ENCODE data around the gene ZNF407. TPM values are rescaled to one million over a fixed set of nuclear protein-coding genes. Genes with fewer than 3 reads are reported as not detected.

ZNF407 gene
- total and polyA plus RNA-seq, 12 donors, result 2.5 to 20.2 (median 8.4) TPM

GRCh38 chr18:74972354-74972753 lies 374.7 kb downstream of the ZNF407 start:
- DNase-seq, result peak in 1 of 7 donors; percentile 65
- H3K9me3 ChIP-seq (replicated peaks in 1 of 3), result no peaks in the 10 kb centered on the region
- H3K4me1 ChIP-seq (replicated peaks in 1 of 2), result no peaks in the 10 kb centered on the region
- H3K27me3 ChIP-seq, result no peaks in the 10 kb centered on the region
- intact Hi-C loops (cut with DNase I), result no loop called here
- no peak overlapping the region for H3K27ac ChIP-seq
- WGBS, 4 donors, result 31 to 64% (median 42%) methylated on average over 1 of the region's 1 CpG
- H3K4me3 ChIP-seq, result no peak overlapping the region
- no peaks in the 10 kb centered on the region for H3K36me3 ChIP-seq (replicated peaks in 1 of 2)
- no peak for TF ChIP-seq CTCF (IDR thresholded peaks at IDR 0.05)

- TF ChIP-seq POLR2A (IDR thresholded peaks at IDR 0.05) (no peak), CTCF (IDR thresholded peaks at IDR 0.05) (no peak)
- Histone ChIP-seq H3K4me3 (no peak overlapping the region), H3K9me3 (replicated peaks in 1 of 3) (no peaks in the 10 kb centered on the region), H3K27me3 (no peaks in the 10 kb centered on the region), H3K36me3 (replicated peaks in 1 of 2) (no peaks in the 10 kb centered on the region), H3K27ac (no peak overlapping the region), H3K4me1 (replicated peaks in 1 of 2) (no peaks in the 10 kb centered on the region)
- no peak for DNase-seq
- 87 to 94% (median 93%) methylated on average over 5 of the region's 5 CpGs for WGBS, 4 donors
- intact Hi-C loops (cut with DNase I), result no loop called here
These were observed 377.3 kb downstream of the ZNF407 start for GRCh38 chr18:74975001-74975400.

GRCh38 chr18:74976331-74976909 lies 378.8 kb downstream of the ZNF407 start:
- Histone ChIP-seq H3K4me1 (replicated peaks in 1 of 2) (no peaks in the 10 kb centered on the region), H3K27ac (peak overlapping the region in 1 of 5 donors; percentile 6), H3K4me3 (no peak overlapping the region), H3K36me3 (replicated peaks in 1 of 2) (no peaks in the 10 kb centered on the region), H3K27me3 (no peaks in the 10 kb centered on the region), H3K9me3 (replicated peaks in 1 of 3) (no peaks in the 10 kb centered on the region)
- peak in 1 of 7 donors; percentile 66 for DNase-seq
- TF ChIP-seq CTCF (IDR thresholded peaks at IDR 0.05) (no peak), POLR2A (IDR thresholded peaks at IDR 0.05) (no peak)
- intact Hi-C loops (cut with DNase I), result no loop called here
- 80 to 88% (median 86%) methylated on average over 11 of the region's 11 CpGs for WGBS, 4 donors

GRCh38 chr18:74977041-74977440 lies 379.4 kb downstream of the ZNF407 start:
- Histone ChIP-seq H3K27ac (peak overlapping the region in 1 of 5 donors; percentile 6), H3K36me3 (replicated peaks in 1 of 2) (no peaks in the 10 kb centered on the region), H3K27me3 (no peaks in the 10 kb centered on the region), H3K9me3 (replicated peaks in 1 of 3) (no peaks in the 10 kb centered on the region), H3K4me1 (replicated peaks in 1 of 2) (no peaks in the 10 kb centered on the region), H3K4me3 (no peak overlapping the region)
- no peak for DNase-seq
- intact Hi-C loops (cut with DNase I), result no loop called here
- 96 to 98% (median 97%) methylated on average over 2 of the region's 2 CpGs for WGBS, 4 donors
- no peak for TF ChIP-seq POLR2A (IDR thresholded peaks at IDR 0.05)
- TF ChIP-seq CTCF (IDR thresholded peaks at IDR 0.05), result no peak

All from adrenal gland (tissue), 12 donors.